ENCODE data around the gene FHAD1. TPM values are rescaled to one million over a fixed set of nuclear protein-coding genes. Genes with fewer than 3 reads are reported as not detected.
"Not testable (repeated sequence)": the region's sequence is repeated elsewhere in the genome, so short reads cannot be mapped to it uniquely, and the experiment has no call there.

Gene FHAD1
- total RNA-seq, 1 donor from 2014 or later = not detected

- DNase-seq (ENCODE audit: low spot score) (no peak), ATAC-seq (no peak)
Measured at GRCh38 chr1:15358565-15359133, 111.6 kb downstream of the FHAD1 start.

- no peak for DNase-seq (ENCODE audit: low spot score)
- ATAC-seq = no peak
Measured at GRCh38 chr1:15360700-15361099, 113.7 kb downstream of the FHAD1 start.

GRCh38 chr1:15362096-15362736 is 115.2 kb downstream of the FHAD1 start:
- DNase-seq (ENCODE audit: low spot score) = no peak
- ATAC-seq = no peak

- ATAC-seq = no peak
- DNase-seq (ENCODE audit: low spot score) = no peak
Measured at GRCh38 chr1:15362737-15363128, 115.7 kb downstream of the FHAD1 start.

- DNase-seq (ENCODE audit: low spot score) (no peak), ATAC-seq (no peak)
Measured at GRCh38 chr1:15364740-15365139, 117.7 kb downstream of the FHAD1 start.

GRCh38 chr1:15368888-15369287 is 121.9 kb downstream of the FHAD1 start:
- no peak for DNase-seq (ENCODE audit: low spot score)
- ATAC-seq = no peak

GRCh38 chr1:15370268-15370667 is 123.2 kb downstream of the FHAD1 start:
- DNase-seq (ENCODE audit: low spot score) (no peak), ATAC-seq (no peak)

- DNase-seq (ENCODE audit: low spot score) = peak; percentile 86
- peak; percentile 87 for ATAC-seq
Measured at GRCh38 chr1:15370781-15371520, 123.9 kb downstream of the FHAD1 start.

- ATAC-seq = peak; percentile 5
- DNase-seq (ENCODE audit: low spot score) = no peak
Measured at GRCh38 chr1:15371610-15372545, 124.9 kb downstream of the FHAD1 start.

GRCh38 chr1:15378729-15379128 is 131.7 kb downstream of the FHAD1 start:
- ATAC-seq = no peak
- no peak for DNase-seq (ENCODE audit: low spot score)

- ATAC-seq; DNase-seq (ENCODE audit: low spot score): not testable (repeated sequence)
Measured at GRCh38 chr1:15379151-15379550, 132.1 kb downstream of the FHAD1 start.

GRCh38 chr1:15380601-15381508 is 133.8 kb downstream of the FHAD1 start:
- DNase-seq (ENCODE audit: low spot score) = no peak
- no peak for ATAC-seq

GRCh38 chr1:15381805-15382204 is 134.8 kb downstream of the FHAD1 start:
- no peak for ATAC-seq
- DNase-seq (ENCODE audit: low spot score) = no peak

- ATAC-seq = no peak
- DNase-seq (ENCODE audit: low spot score) = no peak
Measured at GRCh38 chr1:15382601-15383518, 135.8 kb downstream of the FHAD1 start.

GRCh38 chr1:15383810-15384209 is 136.8 kb downstream of the FHAD1 start:
- no peak for DNase-seq (ENCODE audit: low spot score)
- ATAC-seq = no peak

GRCh38 chr1:15384301-15384901 is 137.4 kb downstream of the FHAD1 start:
- DNase-seq (ENCODE audit: low spot score) (no peak), ATAC-seq (peak; percentile 29)

- no peak for DNase-seq (ENCODE audit: low spot score)
- no peak for ATAC-seq
Measured at GRCh38 chr1:15385420-15385819, 138.4 kb downstream of the FHAD1 start.

- ATAC-seq (no peak), DNase-seq (ENCODE audit: low spot score) (no peak)
Measured at GRCh38 chr1:15386164-15386749, 139.2 kb downstream of the FHAD1 start.

All from left lobe of liver (tissue), 2 donors.